Uterus (tissue), 4 donors: Measurements from ENCODE around the gene CPED1. TPM values are rescaled to one million over a fixed set of nuclear protein-coding genes. Genes with fewer than 3 reads are reported as not detected.
"Not testable (repeated sequence)": the region's sequence is repeated elsewhere in the genome, so short reads cannot be mapped to it uniquely, and the experiment has no call there.

Source experiments
- DNase-seq, 2 donors: peaks; one replicate each; pipeline ENCODE4 v3.0.0-alpha.2; 2019 to 2020
- H3K27ac ChIP-seq, 2 donors: fragments of 200-600 bp; sonication (generic); 1 replicate in 1 of 2; 2 replicates in 1 of 2; pipeline ENCODE4 v1.5.1; 2016 to 2018
- H3K27me3 ChIP-seq, 2 donors: fragments of 200-600 bp; sonication (generic); one replicate each; pipeline ENCODE4 v1.5.1; 2018 to 2019; ENCODE audit warnings: control low read depth in 1 of 2
- H3K36me3 ChIP-seq, 2 donors: fragments of 200-600 bp; sonication (generic); one replicate each; pipeline ENCODE4 v1.5.1; 2019; ENCODE audit warnings: control low read depth in 1 of 2
- H3K4me1 ChIP-seq, 2 donors: fragments of 200-600 bp; sonication (generic); one replicate each; pipeline ENCODE4 v1.5.1; 2018 to 2019; ENCODE audit warnings: control low read depth in 1 of 2
- H3K4me3 ChIP-seq, 2 donors: fragments of 200-600 bp; sonication (generic); 1 replicate in 1 of 2; 2 replicates in 1 of 2; pipeline ENCODE4 v1.5.1; 2018 to 2019; ENCODE audit warnings: mild to moderate bottlenecking in 1 of 2
- H3K9me3 ChIP-seq, 2 donors: fragments of 200-600 bp; sonication (generic); one replicate each; pipeline ENCODE4 v1.5.1; 2019; ENCODE audit warnings: control low read depth in 1 of 2
- CTCF ChIP-seq, 4 experiments: fragments of 200-600 bp in 2 of 4; fragments of 450-650 bp in 2 of 4; sonication (generic) in 2 of 4; IDR thresholded peaks; one replicate each; pipeline ENCODE4 v1.5.1; 2016 to 2019; ENCODE audit warnings: antibody characterized with exemption in 4 of 4, mild to moderate bottlenecking in 2 of 4, moderate library complexity in 1 of 4
- POLR2A ChIP-seq, 2 donors: fragments of 450-650 bp; IDR thresholded peaks; one replicate each; pipeline ENCODE4 v1.6.1; 2016; ENCODE audit warnings: antibody characterized with exemption in 2 of 2, mild to moderate bottlenecking in 1 of 2, moderate library complexity in 1 of 2
- intact Hi-C: fragments of 100-400 bp; cut with DNase I; formaldehyde crosslinking; loops from one replicate; pipeline ENCODE4 v1.15.1; 2023; ENCODE audit warnings: low total_unique reads
- total RNA-seq, 4 donors: library from RNA; depleted of rRNA in 3 of 4; stranded (reverse); fragments of >200 nt in 3 of 4; gene quantifications; one replicate each; pipeline versions ENCODE4 v1.1.0 to v1.2.4, GENCODE V29; 2014 to 2023
- donor health status: DM: yes; HTN: yes; CAD: no.

Gene CPED1
- total RNA-seq, 4 donors from 2014 or later, result 47.4 to 194 (median 59.2) TPM

DNA sequence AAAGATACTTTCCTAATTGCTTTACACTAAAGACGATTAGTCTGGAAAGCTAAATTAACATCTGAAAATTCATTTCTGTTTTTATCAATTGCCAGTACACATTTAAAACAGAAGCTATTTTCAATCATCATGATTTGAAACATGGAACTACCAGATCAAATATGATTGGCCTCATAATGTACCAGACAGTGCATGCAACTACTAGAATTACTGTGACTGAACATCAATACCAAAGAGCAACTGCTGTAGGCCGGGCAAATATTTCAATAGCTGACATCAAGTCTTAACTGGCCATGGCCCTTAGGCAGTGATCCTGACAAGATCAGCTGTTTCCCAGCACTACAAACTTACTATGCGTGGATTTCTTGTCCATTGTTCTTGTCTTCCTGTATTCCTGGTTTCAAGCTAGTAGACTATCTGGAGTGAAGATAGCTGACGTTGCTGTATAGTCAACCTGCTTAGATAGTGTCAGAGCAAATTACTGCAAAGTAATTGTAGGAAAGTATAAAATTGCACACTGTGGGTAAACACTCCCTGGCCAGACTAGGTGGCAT, 318.6 kb downstream of the CPED1 start:
- H3K9me3 ChIP-seq, result no peaks in the 10 kb centered on the region
- no peak for DNase-seq
- intact Hi-C loops, result no loop called here

DNA sequence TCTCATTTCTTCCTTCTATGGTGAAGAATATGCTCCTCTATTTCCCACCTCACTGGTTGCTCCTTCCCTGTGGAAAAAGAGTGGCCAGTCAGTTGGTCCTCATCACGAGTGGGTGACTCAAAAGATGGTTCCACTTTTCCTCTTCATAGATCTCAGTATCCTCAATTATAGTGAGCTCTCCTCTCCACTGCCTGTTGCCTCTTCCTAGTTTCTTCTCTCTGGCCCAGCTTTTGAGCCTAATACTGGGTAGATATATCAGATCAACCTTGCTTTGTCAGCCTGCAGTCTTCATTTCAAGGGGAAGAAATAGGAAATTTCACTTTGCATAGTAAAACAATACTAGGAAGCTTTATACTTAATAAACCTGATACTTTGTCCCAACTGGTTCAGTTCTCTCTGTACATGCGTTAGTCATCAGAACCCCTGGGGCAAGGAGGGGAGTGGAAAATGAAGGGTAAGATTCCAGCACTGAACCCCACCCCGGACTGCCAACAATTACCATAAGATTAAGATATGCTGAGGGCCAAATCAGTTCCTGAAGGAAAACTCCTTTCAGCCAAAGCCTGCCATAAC, 324.8 kb downstream of the CPED1 start:
- no peak overlapping the region for H3K4me3 ChIP-seq
- intact Hi-C loops, result no loop called here
- DNase-seq, result no peak
- no peaks in the 10 kb centered on the region for H3K4me1 ChIP-seq
- H3K9me3 ChIP-seq, result no peaks in the 10 kb centered on the region
- H3K27ac ChIP-seq, result no peak overlapping the region
- no peak for TF ChIP-seq CTCF (IDR thresholded peaks at IDR 0.05)
- TF ChIP-seq POLR2A (IDR thresholded peaks at IDR 0.05), result no peak
- no peaks in the 10 kb centered on the region for H3K27me3 ChIP-seq
- no peaks in the 10 kb centered on the region for H3K36me3 ChIP-seq

More for the DNA sequence above, 318.6 kb downstream of the CPED1 start:
- no peak for TF ChIP-seq CTCF (IDR thresholded peaks at IDR 0.05)
- no peak overlapping the region for H3K27ac ChIP-seq
- H3K36me3 ChIP-seq, result no peaks in the 10 kb centered on the region
- H3K4me3 ChIP-seq, result no peak overlapping the region
- H3K27me3 ChIP-seq, result no peaks in the 10 kb centered on the region
- no peaks in the 10 kb centered on the region for H3K4me1 ChIP-seq

DNA sequence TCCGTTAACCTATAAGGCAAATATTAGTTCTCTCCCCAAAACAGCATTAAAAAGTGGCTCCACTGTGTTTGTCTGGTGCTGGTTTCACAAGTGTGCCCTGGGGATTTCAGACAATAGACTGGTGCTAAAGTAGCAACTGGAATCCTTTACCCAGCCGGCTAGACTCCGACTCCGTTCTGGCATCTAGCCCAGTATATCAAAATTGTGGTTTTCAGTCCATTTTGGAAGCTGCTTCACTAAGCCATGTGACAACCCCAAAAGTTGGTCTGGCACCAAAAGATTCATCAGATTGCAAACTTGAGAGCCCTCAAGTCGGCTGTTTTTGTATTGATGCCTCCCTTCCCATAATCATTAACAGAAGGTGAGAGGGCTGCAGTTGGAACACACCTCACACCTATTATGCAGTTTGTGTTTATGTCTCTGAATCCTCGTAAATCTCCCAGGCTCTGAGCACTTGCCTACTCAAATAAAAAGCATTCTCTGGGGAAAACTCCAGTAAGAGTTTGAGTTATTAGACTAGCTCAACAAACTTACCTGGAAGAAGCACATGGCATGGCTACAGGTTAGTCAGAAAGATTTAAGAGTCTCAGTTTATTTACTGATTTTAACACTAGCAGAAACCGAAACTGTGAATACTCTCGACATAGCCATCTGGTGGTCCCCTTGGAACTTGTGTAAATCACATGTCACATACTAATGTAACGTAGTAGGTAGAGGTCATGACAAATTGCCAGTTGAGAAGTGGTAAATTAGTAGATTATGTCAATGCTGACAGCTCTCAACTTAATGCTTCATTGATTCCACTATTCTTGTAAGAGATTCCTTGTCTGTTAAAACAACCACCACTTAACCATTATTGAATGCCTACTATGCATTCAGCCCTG, 325.5 kb downstream of the CPED1 start:
- Histone ChIP-seq H3K9me3 (no peaks in the 10 kb centered on the region), H3K27ac (no peak overlapping the region), H3K4me1 (no peaks in the 10 kb centered on the region), H3K36me3 (no peaks in the 10 kb centered on the region), H3K27me3 (no peaks in the 10 kb centered on the region), H3K4me3 (no peak overlapping the region)
- DNase-seq, result no peak
- intact Hi-C loops, result no loop called here
- TF ChIP-seq CTCF (IDR thresholded peaks at IDR 0.05) (no peak), POLR2A (IDR thresholded peaks at IDR 0.05) (no peak)

DNA sequence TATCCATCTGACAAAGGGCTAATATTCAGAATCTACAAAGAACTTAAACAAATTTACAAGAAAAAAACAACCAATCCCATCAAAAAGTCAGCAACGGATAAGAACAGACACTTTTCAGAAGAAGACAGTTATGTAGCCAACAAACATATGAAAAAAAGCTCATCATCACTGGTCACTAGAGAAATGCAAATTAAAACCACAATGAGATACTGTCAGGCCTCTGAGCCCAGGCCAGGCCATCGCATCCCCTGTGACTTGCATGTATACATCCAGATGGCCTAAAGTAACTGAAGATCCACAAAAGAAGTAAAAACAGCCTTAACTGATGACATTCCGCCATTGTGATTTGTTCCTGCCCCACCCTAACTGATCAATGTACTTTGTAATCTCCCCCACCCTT, 326.7 kb downstream of the CPED1 start:
- H3K9me3 ChIP-seq, H3K36me3 ChIP-seq, H3K27ac ChIP-seq, H3K4me1 ChIP-seq, H3K4me3 ChIP-seq, intact Hi-C loops, DNase-seq, H3K27me3 ChIP-seq: not testable (repeated sequence)

- intact Hi-C loops, result no loop called here
These were observed 333.9 kb downstream of the CPED1 start for GRCh38 chr7:121322460-121322859.

More at GRCh38 chr7:121322460-121322859, 333.9 kb downstream of the CPED1 start:
- TF ChIP-seq POLR2A (IDR thresholded peaks at IDR 0.05) (no peak), CTCF (IDR thresholded peaks at IDR 0.05) (no peak)
- Histone ChIP-seq H3K9me3 (no peaks in the 10 kb centered on the region), H3K36me3 (no peaks in the 10 kb centered on the region), H3K27me3 (no peaks in the 10 kb centered on the region), H3K4me1 (no peaks in the 10 kb centered on the region), H3K4me3 (no peak overlapping the region), H3K27ac (no peak overlapping the region)
- DNase-seq, result no peak
